ENCODE measurements around the gene KPRP. TPM values are rescaled to one million over a fixed set of nuclear protein-coding genes. Genes with fewer than 3 reads are reported as not detected.

Gene KPRP
- total RNA-seq, 1 donor from 2014 or later = not detected

DNA sequence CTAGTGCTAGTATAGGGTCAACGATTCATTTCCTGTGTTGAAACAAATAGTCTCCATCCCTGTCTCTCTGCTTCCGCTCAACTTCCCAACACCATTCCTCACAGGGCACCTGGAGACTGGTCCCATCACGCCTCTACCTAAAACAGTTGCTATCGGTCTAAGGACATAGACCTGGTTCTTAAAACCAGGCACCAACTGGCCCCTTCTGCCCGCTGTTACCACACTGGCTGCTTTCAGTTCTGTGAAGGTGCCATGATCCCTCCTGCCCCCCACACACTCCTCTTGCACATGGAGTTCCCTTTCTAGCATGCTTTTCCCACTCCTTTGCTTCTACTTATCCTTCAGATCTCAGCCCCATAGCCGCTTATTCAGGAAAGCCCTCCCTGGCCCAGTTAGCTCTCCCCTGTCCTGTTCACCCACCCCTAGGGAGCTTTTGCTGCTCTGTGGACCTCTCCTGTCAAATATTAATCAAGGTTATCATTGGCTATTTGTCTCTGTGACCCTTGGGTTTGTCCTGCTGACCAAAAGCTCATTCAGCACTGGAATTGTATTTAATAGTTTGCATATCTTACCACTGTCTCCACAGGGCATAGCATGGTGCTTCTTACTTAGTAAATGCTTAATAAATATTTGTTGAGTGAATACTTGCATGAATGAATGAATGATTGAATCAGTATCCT is 11.9 kb upstream of the KPRP start:
- TF ChIP-seq, protein P1, sequence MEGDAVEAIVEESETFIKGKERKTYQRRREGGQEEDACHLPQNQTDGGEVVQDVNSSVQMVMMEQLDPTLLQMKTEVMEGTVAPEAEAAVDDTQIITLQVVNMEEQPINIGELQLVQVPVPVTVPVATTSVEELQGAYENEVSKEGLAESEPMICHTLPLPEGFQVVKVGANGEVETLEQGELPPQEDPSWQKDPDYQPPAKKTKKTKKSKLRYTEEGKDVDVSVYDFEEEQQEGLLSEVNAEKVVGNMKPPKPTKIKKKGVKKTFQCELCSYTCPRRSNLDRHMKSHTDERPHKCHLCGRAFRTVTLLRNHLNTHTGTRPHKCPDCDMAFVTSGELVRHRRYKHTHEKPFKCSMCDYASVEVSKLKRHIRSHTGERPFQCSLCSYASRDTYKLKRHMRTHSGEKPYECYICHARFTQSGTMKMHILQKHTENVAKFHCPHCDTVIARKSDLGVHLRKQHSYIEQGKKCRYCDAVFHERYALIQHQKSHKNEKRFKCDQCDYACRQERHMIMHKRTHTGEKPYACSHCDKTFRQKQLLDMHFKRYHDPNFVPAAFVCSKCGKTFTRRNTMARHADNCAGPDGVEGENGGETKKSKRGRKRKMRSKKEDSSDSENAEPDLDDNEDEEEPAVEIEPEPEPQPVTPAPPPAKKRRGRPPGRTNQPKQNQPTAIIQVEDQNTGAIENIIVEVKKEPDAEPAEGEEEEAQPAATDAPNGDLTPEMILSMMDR (IDR thresholded peaks at IDR 0.05; ENCODE audit: insufficient read depth, low read length, poor library complexity, severe bottlenecking) = no peak
- Histone ChIP-seq H3K27me3 (ENCODE audit: control insufficient read depth, insufficient read depth, low read length) (peaks cover 2% of the 10 kb centered on the region), H3K4me3 (ENCODE audit: low read depth, low read length) (no peak overlapping the region), H3K36me3 (ENCODE audit: control insufficient read depth, insufficient read depth, low read length) (no peaks in the 10 kb centered on the region)
- DNase-seq (ENCODE audit: low read depth) = no peak

DNA sequence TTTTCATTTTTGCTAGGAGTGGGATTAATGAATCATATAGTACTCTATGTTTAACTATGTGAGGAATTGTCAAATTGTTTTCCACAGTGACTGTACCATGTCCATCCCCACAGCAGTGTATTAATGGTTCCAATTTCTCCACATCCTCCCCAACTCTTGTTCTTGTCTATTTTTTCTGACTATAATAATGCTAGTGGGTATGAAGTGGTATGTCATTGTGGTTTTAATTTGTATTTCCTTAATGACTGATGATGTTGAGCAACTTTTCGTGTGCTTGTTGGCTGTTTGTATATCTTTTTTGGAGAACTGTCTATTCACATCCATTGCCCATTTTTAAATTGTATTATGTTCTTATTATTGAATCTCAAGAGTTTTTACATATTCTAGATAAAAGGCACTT is 10.0 kb upstream of the KPRP start:
- H3K4me3 ChIP-seq (ENCODE audit: low read depth, low read length) = no peak overlapping the region
- no peaks in the 10 kb centered on the region for H3K36me3 ChIP-seq (ENCODE audit: control insufficient read depth, insufficient read depth, low read length)
- H3K27me3 ChIP-seq (ENCODE audit: control insufficient read depth, insufficient read depth, low read length) = peaks cover 2% of the 10 kb centered on the region
- TF ChIP-seq, protein P1 (IDR thresholded peaks at IDR 0.05; ENCODE audit: insufficient read depth, low read length, poor library complexity, severe bottlenecking) = no peak
- DNase-seq (ENCODE audit: low read depth) = no peak

- TF ChIP-seq, protein P1 (IDR thresholded peaks at IDR 0.05; ENCODE audit: insufficient read depth, low read length, poor library complexity, severe bottlenecking) = no peak
- Histone ChIP-seq H3K27me3 (ENCODE audit: control insufficient read depth, insufficient read depth, low read length) (no peaks in the 10 kb centered on the region), H3K4me3 (ENCODE audit: low read depth, low read length) (no peak overlapping the region), H3K36me3 (ENCODE audit: control insufficient read depth, insufficient read depth, low read length) (no peaks in the 10 kb centered on the region)
- no peak for DNase-seq (ENCODE audit: low read depth)
These were observed 5.6 kb upstream of the KPRP start for GRCh38 chr1:152752225-152752624.

GRCh38 chr1:152753586-152753985 is 4.2 kb upstream of the KPRP start:
- H3K36me3 ChIP-seq (ENCODE audit: control insufficient read depth, insufficient read depth, low read length) = no peaks in the 10 kb centered on the region
- no peaks in the 10 kb centered on the region for H3K27me3 ChIP-seq (ENCODE audit: control insufficient read depth, insufficient read depth, low read length)
- H3K4me3 ChIP-seq (ENCODE audit: low read depth, low read length) = no peak overlapping the region
- no peak for DNase-seq (ENCODE audit: low read depth)
- TF ChIP-seq, protein P1 (IDR thresholded peaks at IDR 0.05; ENCODE audit: insufficient read depth, low read length, poor library complexity, severe bottlenecking) = no peak

DNA sequence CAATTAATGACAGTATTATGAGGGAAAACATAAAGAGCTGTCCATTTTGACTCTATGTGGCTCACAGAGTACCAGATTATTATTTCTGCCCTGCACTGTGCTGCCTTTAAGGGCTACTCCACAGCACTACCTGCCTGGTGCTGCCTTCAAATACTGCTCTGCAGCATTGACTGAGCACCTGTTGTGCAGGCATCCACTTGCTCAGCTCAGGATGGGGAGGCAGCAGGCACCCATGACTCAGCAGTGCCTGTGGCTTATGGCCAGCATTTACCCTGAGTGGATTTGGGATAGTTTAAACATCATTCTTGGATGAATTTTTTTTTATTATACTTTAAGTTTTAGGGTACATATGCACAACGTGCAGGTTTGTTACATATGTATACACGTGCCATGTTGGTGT is 953 bp upstream of the KPRP start:
- no peak for DNase-seq (ENCODE audit: low read depth)
- Histone ChIP-seq H3K36me3 (ENCODE audit: control insufficient read depth, insufficient read depth, low read length) (no peaks in the 10 kb centered on the region), H3K4me3 (ENCODE audit: low read depth, low read length) (no peak overlapping the region), H3K27me3 (ENCODE audit: control insufficient read depth, insufficient read depth, low read length) (no peaks in the 10 kb centered on the region)
- TF ChIP-seq, protein P1 (IDR thresholded peaks at IDR 0.05; ENCODE audit: insufficient read depth, low read length, poor library complexity, severe bottlenecking) = no peak

DNA sequence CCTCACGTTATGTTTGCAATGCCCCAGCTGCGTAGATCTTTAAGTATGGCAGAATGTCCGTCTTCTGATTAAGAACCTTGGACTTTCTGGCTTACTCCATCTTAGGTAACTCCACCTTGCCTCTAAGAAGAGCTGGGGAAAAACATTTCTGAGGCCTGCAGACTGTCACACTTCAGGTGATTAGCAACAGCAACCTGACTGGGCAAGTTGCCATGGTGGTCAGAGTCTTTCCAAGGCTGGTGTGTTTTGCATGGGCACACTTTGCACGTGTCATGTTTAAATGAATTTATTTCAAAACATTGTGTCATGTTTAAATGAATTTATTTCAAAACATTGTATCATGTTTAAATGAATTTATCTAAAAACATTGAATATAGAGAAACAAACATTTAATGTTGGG is 811 bp downstream of the KPRP start:
- TF ChIP-seq, protein P1 (IDR thresholded peaks at IDR 0.05; ENCODE audit: insufficient read depth, low read length, poor library complexity, severe bottlenecking) = no peak
- DNase-seq (ENCODE audit: low read depth) = no peak
- no peaks in the 10 kb centered on the region for H3K27me3 ChIP-seq (ENCODE audit: control insufficient read depth, insufficient read depth, low read length)
- no peaks in the 10 kb centered on the region for H3K36me3 ChIP-seq (ENCODE audit: control insufficient read depth, insufficient read depth, low read length)
- no peak overlapping the region for H3K4me3 ChIP-seq (ENCODE audit: low read depth, low read length)
